Neural cell (in vitro differentiated cells): ENCODE measurements around the gene STN1. TPM values are rescaled to one million over a fixed set of nuclear protein-coding genes. Genes with fewer than 3 reads are reported as not detected.

Experiments used
- H2AFZ ChIP-seq: fragments of 200-600, 300-800 bp; sonication (generic), shearing (Covaris generic); 2 replicates; pipeline ENCODE4 v1.6.0; 2014; ENCODE audit warnings: low read depth, mild to moderate bottlenecking, antibody characterized with exemption, low read length, moderate library complexity
- H3F3A ChIP-seq: fragments of 200-600 bp; shearing (Covaris generic); 2 replicates; pipeline ENCODE4 v1.6.1; 2016; ENCODE audit warnings: mild to moderate bottlenecking, moderate library complexity, mixed read lengths, antibody characterized with exemption, low read length; ENCODE audit not compliant: insufficient read depth, poor library complexity, severe bottlenecking
- H3K27ac ChIP-seq: fragments of 200-600, 300-800 bp; sonication (generic), shearing (Covaris generic); 2 replicates; pipeline ENCODE4 v1.5.1; 2014; ENCODE audit warnings: mild to moderate bottlenecking, low read length, moderate library complexity
- H3K27me3 ChIP-seq: fragments of 300-800, 200-600 bp; sonication (generic), shearing (Covaris generic); 2 replicates; pipeline ENCODE4 v1.6.0; 2014; ENCODE audit warnings: mild to moderate bottlenecking, low read depth, low read length, moderate library complexity; ENCODE audit not compliant: insufficient read depth
- H3K36me3 ChIP-seq: fragments of 300-800, 200-600 bp; sonication (generic), shearing (Covaris generic); 2 replicates; pipeline ENCODE4 v1.5.1; 2014; ENCODE audit warnings: mild to moderate bottlenecking, antibody characterized with exemption, low read length, moderate library complexity; ENCODE audit not compliant: insufficient read depth
- H3K4me2 ChIP-seq: fragments of 300-800, 200-600 bp; sonication (generic), shearing (Covaris generic); 2 replicates; pipeline ENCODE4 v1.6.0; 2014; ENCODE audit warnings: mild to moderate bottlenecking, low read length
- H3K4me3 ChIP-seq: fragments of 300-800, 200-600 bp; sonication (generic), shearing (Covaris generic); 2 replicates; pipeline ENCODE4 v1.5.1; 2014; ENCODE audit warnings: mild to moderate bottlenecking, low read length, moderate library complexity
- H3K79me2 ChIP-seq: fragments of 200-600 bp; shearing (Covaris generic); replicated peaks from 2 replicates; pipeline ENCODE4 v1.6.0; 2014; ENCODE audit warnings: mild to moderate bottlenecking, low read length, moderate library complexity; ENCODE audit not compliant: insufficient read depth
- H3K9ac ChIP-seq: fragments of 300-800, 200-600 bp; sonication (generic), shearing (Covaris generic); 2 replicates; pipeline ENCODE4 v1.6.1; 2016; ENCODE audit warnings: mild to moderate bottlenecking, low read length, mixed read lengths
- H3K9me2 ChIP-seq: fragments of 200-600 bp; shearing (Covaris generic); 2 replicates; pipeline ENCODE4 v1.6.1; 2016; ENCODE audit warnings: mild to moderate bottlenecking, low read length, mixed read lengths; ENCODE audit not compliant: insufficient read depth
- H3K9me3 ChIP-seq: fragments of 200-600, 300-800 bp; sonication (generic), shearing (Covaris generic); 2 replicates; pipeline ENCODE4 v1.6.1; 2016; ENCODE audit warnings: mild to moderate bottlenecking, mixed run types, low read length, moderate library complexity, mixed read lengths
- H4K20me1 ChIP-seq: fragments of 200-600 bp; shearing (Covaris generic); 2 replicates; pipeline ENCODE4 v1.6.1; 2016; ENCODE audit warnings: mild to moderate bottlenecking, mixed run types; ENCODE audit not compliant: insufficient read depth
- EP300 ChIP-seq: fragments of 450-650 bp; conservative IDR thresholded peaks from 2 replicates; pipeline ENCODE4 v1.6.1; 2014; ENCODE audit warnings: antibody characterized with exemption, mild to moderate bottlenecking, moderate library complexity; ENCODE audit not compliant: poor library complexity, severe bottlenecking
- EZH2 ChIP-seq: fragments of 200-600, 300-800 bp; shearing (Covaris generic), sonication (generic); IDR thresholded peaks from 2 replicates; pipeline ENCODE4 v1.6.1; 2014; ENCODE audit warnings: antibody characterized with exemption, low read length, borderline replicate concordance, mild to moderate bottlenecking; ENCODE audit not compliant: insufficient read depth, poor library complexity, severe bottlenecking
- MXI1 ChIP-seq: fragments of 450-650 bp; conservative IDR thresholded peaks from 2 replicates; pipeline ENCODE4 v1.6.1; 2014; ENCODE audit warnings: antibody characterized with exemption, mild to moderate bottlenecking; ENCODE audit not compliant: poor library complexity, severe bottlenecking
- POLR2AphosphoS5 ChIP-seq: IDR thresholded peaks from 2 replicates; pipeline ENCODE4 v1.6.1; 2012
- RAD21 ChIP-seq: fragments of 450-650 bp; conservative IDR thresholded peaks from 2 replicates; pipeline ENCODE4 v1.6.1; 2014; ENCODE audit warnings: antibody characterized with exemption, mild to moderate bottlenecking, moderate library complexity
- SMC3 ChIP-seq: fragments of 450-650 bp; conservative IDR thresholded peaks from 2 replicates; pipeline ENCODE4 v1.6.1; 2014; ENCODE audit warnings: antibody characterized with exemption, mild to moderate bottlenecking, moderate library complexity; ENCODE audit not compliant: poor library complexity
- TAF1 ChIP-seq: IDR thresholded peaks from 2 replicates; pipeline ENCODE4 v1.6.1; 2012; ENCODE audit warnings: low read depth
- polyA plus RNA-seq: library from polyadenylated mRNA; depleted of rRNA; stranded (reverse); fragments of >200 nt; gene quantifications from 2 replicates; pipeline ENCODE4 v1.2.3, GENCODE V29; 2014
- TF ChIP-seq, protein P1 (sequence below): IDR thresholded peaks from 2 replicates; pipeline ENCODE4 v1.6.1; 2012; ENCODE audit warnings: borderline replicate concordance
- TF ChIP-seq, protein P2 (sequence below): fragments of 450-650 bp; IDR thresholded peaks from 2 replicates; pipeline ENCODE4 v1.5.1; 2014; ENCODE audit warnings: antibody characterized with exemption, mild to moderate bottlenecking, moderate library complexity; ENCODE audit not compliant: poor library complexity, severe bottlenecking

The STN1 gene
- polyA plus RNA-seq, 1 donor from 2014 or later, result 9.4 TPM

DNA sequence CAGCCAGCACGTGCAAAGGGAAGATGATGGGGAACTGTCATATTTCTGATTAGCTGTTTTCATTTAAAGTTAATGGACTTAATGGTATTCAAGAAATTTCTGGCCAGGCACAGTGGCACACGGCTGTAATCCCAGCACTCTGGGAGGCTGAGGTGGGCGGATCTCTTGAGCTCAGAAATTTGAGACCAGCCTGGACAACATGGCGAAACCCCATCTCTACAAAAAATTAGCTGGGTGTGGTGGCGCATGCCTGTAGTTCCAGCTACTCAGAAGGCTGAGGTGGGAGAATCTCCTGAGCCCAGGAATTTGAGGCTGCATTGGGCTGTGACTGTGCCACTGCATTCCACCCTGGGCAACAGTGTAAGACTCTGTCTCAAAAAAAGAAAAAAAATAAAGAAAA lies 18.7 kb downstream of the STN1 start:
- H4K20me1 ChIP-seq, result no peaks in the 10 kb centered on the region
- no peak overlapping the region for H3K9ac ChIP-seq
- no peak overlapping the region for H2AFZ ChIP-seq
- H3K4me3 ChIP-seq, result no peak overlapping the region
- no peak overlapping the region for H3K27ac ChIP-seq
- no peaks in the 10 kb centered on the region for H3F3A ChIP-seq
- H3K9me3 ChIP-seq, result no peaks in the 10 kb centered on the region
- H3K36me3 ChIP-seq, result peaks cover 7% of the 10 kb centered on the region
- no peak for TF ChIP-seq RAD21
- no peak for TF ChIP-seq MXI1
- TF ChIP-seq SMC3, result no peak
- no peak for TF ChIP-seq EP300
- no peak for TF ChIP-seq TAF1
- TF ChIP-seq, protein P1, sequence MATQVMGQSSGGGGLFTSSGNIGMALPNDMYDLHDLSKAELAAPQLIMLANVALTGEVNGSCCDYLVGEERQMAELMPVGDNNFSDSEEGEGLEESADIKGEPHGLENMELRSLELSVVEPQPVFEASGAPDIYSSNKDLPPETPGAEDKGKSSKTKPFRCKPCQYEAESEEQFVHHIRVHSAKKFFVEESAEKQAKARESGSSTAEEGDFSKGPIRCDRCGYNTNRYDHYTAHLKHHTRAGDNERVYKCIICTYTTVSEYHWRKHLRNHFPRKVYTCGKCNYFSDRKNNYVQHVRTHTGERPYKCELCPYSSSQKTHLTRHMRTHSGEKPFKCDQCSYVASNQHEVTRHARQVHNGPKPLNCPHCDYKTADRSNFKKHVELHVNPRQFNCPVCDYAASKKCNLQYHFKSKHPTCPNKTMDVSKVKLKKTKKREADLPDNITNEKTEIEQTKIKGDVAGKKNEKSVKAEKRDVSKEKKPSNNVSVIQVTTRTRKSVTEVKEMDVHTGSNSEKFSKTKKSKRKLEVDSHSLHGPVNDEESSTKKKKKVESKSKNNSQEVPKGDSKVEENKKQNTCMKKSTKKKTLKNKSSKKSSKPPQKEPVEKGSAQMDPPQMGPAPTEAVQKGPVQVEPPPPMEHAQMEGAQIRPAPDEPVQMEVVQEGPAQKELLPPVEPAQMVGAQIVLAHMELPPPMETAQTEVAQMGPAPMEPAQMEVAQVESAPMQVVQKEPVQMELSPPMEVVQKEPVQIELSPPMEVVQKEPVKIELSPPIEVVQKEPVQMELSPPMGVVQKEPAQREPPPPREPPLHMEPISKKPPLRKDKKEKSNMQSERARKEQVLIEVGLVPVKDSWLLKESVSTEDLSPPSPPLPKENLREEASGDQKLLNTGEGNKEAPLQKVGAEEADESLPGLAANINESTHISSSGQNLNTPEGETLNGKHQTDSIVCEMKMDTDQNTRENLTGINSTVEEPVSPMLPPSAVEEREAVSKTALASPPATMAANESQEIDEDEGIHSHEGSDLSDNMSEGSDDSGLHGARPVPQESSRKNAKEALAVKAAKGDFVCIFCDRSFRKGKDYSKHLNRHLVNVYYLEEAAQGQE, result no peak
- TF ChIP-seq, protein P2, sequence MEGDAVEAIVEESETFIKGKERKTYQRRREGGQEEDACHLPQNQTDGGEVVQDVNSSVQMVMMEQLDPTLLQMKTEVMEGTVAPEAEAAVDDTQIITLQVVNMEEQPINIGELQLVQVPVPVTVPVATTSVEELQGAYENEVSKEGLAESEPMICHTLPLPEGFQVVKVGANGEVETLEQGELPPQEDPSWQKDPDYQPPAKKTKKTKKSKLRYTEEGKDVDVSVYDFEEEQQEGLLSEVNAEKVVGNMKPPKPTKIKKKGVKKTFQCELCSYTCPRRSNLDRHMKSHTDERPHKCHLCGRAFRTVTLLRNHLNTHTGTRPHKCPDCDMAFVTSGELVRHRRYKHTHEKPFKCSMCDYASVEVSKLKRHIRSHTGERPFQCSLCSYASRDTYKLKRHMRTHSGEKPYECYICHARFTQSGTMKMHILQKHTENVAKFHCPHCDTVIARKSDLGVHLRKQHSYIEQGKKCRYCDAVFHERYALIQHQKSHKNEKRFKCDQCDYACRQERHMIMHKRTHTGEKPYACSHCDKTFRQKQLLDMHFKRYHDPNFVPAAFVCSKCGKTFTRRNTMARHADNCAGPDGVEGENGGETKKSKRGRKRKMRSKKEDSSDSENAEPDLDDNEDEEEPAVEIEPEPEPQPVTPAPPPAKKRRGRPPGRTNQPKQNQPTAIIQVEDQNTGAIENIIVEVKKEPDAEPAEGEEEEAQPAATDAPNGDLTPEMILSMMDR, result no peak
- no peak for TF ChIP-seq EZH2
- no peak for TF ChIP-seq POLR2AphosphoS5
- H3K4me2 ChIP-seq, result no peak overlapping the region
- no peaks in the 10 kb centered on the region for H3K79me2 ChIP-seq
- no peaks in the 10 kb centered on the region for H3K27me3 ChIP-seq
- H3K9me2 ChIP-seq, result no peaks in the 10 kb centered on the region

DNA sequence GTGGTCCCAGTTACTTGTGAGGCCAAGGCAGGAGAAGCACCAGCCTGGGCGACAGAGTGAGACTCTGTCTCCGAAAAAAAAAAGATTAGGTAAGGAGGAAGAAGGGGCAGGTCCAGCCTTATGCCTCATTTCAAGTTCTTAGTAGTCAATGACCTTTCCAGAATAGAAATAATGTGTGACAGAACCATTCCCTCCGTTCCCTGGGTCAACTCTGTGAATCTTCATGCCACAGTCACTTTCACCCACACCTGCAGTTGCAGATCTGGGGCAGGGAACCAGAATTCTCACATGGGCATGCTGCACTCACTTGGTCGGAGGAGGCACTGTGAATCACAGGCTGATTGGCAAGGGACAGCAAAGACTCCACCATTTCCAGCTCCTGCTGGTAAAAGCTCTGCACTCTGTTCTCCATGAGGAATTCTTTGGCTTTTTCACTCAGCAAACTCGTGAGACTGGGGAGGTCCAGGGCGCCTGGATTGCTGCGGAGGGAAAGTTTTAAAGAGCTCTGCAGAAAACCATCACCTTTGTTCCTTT lies 20.7 kb downstream of the STN1 start:
- no peak overlapping the region for H3K27ac ChIP-seq
- no peak overlapping the region for H3K9ac ChIP-seq

More for the DNA sequence above, 20.7 kb downstream of the STN1 start:
- Histone ChIP-seq H3K9me2 (no peaks in the 10 kb centered on the region), H3K4me2 (no peak overlapping the region), H3K36me3 (peaks cover 7% of the 10 kb centered on the region), H3K4me3 (no peak overlapping the region), H3K79me2 (no peaks in the 10 kb centered on the region), H2AFZ (no peak overlapping the region), H3K9me3 (no peaks in the 10 kb centered on the region), H4K20me1 (no peaks in the 10 kb centered on the region), H3K27me3 (no peaks in the 10 kb centered on the region), H3F3A (no peaks in the 10 kb centered on the region)
- TF ChIP-seq, protein P2, result no peak
- TF ChIP-seq, protein P1, result no peak
- TF ChIP-seq POLR2AphosphoS5, result no peak
- TF ChIP-seq MXI1, result no peak
- no peak for TF ChIP-seq RAD21
- no peak for TF ChIP-seq EP300
- TF ChIP-seq TAF1, result no peak
- no peak for TF ChIP-seq SMC3
- TF ChIP-seq EZH2, result no peak
